Measurements from ENCODE around the gene IGF2. TPM values are rescaled to one million over a fixed set of nuclear protein-coding genes. Genes with fewer than 3 reads are reported as not detected.

The IGF2 gene
- total RNA-seq, 2 donors from 2014 or later, result 7.4 to 287 TPM

DNA sequence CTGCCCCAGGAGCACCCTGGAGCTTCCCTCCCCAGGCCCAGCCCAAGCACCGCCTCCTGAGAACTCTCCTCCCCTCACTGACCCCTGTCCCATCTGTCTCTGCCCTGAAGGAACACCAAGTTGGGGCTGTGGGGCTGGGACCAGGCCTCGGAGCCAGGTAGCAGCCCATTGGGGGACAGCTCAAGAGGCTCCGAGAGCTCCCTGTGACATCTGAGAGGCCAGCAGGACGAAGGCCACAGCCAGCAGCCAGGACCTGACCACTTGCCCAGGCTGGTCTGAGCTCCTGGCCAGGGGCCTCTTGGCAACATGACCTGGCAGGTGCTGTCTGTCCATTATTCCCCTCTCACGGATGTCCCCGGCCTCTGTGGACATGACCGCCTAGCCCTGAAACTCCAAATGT lies 33.7 kb downstream of the IGF2 start:
- no peak overlapping the region for H3K4me3 Mint-ChIP-seq
- no peaks in the 10 kb centered on the region for H3K4me1 Mint-ChIP-seq
- ATAC-seq (replicated peaks), result no peak
- peaks cover 7% of the 10 kb centered on the region for H3K27me3 Mint-ChIP-seq
- H3K9me3 Mint-ChIP-seq, result no peaks in the 10 kb centered on the region
- no peak overlapping the region for H3K27ac Mint-ChIP-seq
- H3K36me3 Mint-ChIP-seq (ENCODE audit: low read depth), result no peaks in the 10 kb centered on the region

DNA sequence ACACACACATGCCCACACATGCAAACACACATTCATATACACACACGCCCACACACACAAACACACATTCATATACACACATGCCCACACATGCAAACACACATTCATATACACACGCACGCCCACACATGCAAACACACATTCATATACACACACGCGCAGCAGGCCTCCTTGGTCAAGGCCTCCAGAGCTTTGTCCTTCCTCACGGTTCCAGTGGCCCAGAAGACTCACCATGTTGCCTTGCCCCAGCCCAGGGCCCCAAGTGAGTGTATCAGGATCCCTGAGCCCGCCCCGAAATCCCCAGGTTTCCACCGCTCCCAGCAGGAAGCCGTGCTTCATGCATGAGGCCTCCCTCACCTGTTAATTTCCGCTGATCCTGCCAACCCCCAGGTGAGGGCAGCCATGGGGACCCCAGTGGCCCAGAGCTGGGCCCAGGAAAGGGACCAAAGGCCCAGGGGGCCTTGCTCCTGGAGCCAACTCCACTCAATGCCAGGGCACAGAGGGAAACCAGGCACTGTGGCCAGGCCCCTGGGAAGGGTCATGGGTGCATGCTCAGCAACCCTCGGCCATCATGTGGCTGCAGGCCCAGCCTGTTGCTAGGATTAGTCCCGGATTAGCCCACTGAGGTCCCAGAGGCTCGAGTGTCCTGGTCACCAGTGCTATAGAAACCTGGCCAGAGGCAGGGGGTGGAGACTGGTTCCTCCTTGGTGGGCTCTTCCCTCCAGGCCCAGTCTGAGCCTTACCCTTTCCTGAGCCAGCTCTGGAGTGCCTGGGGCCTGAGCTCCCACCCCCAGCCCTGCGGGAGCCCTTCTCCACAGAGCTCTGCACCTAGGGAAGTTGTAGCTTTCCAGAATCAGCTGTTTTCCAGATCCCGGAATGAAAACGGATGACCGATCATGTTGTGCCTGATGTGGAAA lies 34.4 kb downstream of the IGF2 start:
- Mint-ChIP-seq H3K4me1 (no peaks in the 10 kb centered on the region), H3K27ac (no peak overlapping the region), H3K9me3 (no peaks in the 10 kb centered on the region), H3K36me3 (ENCODE audit: low read depth) (no peaks in the 10 kb centered on the region), H3K4me3 (no peak overlapping the region), H3K27me3 (peaks cover 7% of the 10 kb centered on the region)
- no peak for ATAC-seq (replicated peaks)

GRCh38 chr11:2103668-2104523 lies 35.3 kb downstream of the IGF2 start:
- H3K4me1 Mint-ChIP-seq, result no peaks in the 10 kb centered on the region
- H3K4me3 Mint-ChIP-seq, result no peak overlapping the region
- H3K9me3 Mint-ChIP-seq, result no peaks in the 10 kb centered on the region
- peaks cover 7% of the 10 kb centered on the region for H3K27me3 Mint-ChIP-seq
- H3K27ac Mint-ChIP-seq, result no peak overlapping the region
- ATAC-seq (replicated peaks), result no peak
- H3K36me3 Mint-ChIP-seq (ENCODE audit: low read depth), result no peaks in the 10 kb centered on the region

DNA sequence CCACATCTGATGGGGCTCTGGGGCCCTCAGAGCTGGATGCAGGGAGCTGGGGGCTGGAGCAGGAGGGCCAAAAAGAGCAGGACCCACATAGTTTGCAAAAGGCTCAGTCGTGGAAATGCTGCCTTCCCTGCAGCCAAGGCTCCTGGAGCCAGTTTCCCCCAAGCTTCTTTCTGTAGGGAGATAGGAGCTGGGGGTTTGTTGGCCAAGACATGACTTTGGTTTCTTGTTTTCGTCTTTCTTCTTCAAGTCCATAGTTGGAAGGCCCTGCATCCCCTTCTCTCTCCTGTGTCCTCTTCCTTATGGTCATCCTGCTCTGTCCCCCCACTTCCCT lies 36.3 kb downstream of the IGF2 start:
- H3K27me3 Mint-ChIP-seq, result peaks cover 7% of the 10 kb centered on the region
- H3K4me1 Mint-ChIP-seq, result no peaks in the 10 kb centered on the region
- H3K36me3 Mint-ChIP-seq (ENCODE audit: low read depth), result no peaks in the 10 kb centered on the region
- no peak overlapping the region for H3K27ac Mint-ChIP-seq
- H3K4me3 Mint-ChIP-seq, result no peak overlapping the region
- no peaks in the 10 kb centered on the region for H3K9me3 Mint-ChIP-seq
- no peak for ATAC-seq (replicated peaks)

DNA sequence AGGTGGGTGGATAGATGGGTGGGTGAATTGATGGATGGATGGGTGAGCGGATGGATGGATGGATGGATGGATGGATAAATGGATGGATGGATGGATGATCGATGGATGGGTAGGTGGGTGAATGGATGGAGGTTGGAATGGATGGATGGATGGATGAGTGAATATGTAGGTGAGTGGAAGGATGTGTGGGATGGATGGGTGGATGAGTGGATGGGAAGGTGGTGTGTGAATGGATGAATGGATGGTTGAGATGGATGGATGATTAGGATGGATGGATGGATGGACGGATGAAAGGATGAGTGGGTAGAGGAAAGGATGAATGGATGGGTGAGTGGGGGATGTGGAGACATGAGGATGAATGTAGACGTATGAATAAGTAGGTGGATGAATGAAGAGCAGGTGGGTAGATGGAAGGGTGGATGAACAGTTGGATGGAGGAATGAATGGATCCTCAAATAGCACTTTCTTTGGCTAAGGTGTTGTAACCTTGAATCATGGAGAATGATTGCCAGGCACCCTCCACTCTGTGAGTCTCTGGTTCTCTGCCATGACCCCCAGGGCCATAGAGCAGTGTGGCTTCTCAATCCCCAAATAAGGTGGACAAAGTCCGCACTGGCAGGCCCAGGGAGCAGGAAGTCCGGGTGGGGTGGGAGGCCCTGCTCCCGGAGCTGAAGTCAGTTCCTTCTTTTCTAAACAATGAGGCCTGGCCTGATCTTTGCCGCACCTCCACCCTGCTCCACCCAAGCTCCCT lies 36.9 kb downstream of the IGF2 start:
- ATAC-seq (replicated peaks), result no peak
- Mint-ChIP-seq H3K27ac (no peak overlapping the region), H3K9me3 (no peaks in the 10 kb centered on the region), H3K27me3 (peaks cover 7% of the 10 kb centered on the region), H3K4me1 (no peaks in the 10 kb centered on the region), H3K36me3 (ENCODE audit: low read depth) (no peaks in the 10 kb centered on the region), H3K4me3 (no peak overlapping the region)

GRCh38 chr11:2101171-2101675 lies 38.0 kb downstream of the IGF2 start:
- no peak for ATAC-seq (replicated peaks)
- Mint-ChIP-seq H3K4me1 (no peaks in the 10 kb centered on the region), H3K9me3 (no peaks in the 10 kb centered on the region), H3K27ac (no peak overlapping the region), H3K27me3 (peaks cover 7% of the 10 kb centered on the region), H3K4me3 (no peak overlapping the region), H3K36me3 (ENCODE audit: low read depth) (no peaks in the 10 kb centered on the region)

- Mint-ChIP-seq H3K9me3 (no peaks in the 10 kb centered on the region), H3K4me1 (no peaks in the 10 kb centered on the region), H3K27me3 (peaks cover 7% of the 10 kb centered on the region), H3K36me3 (ENCODE audit: low read depth) (no peaks in the 10 kb centered on the region), H3K4me3 (no peak overlapping the region), H3K27ac (no peak overlapping the region)
- no peak for ATAC-seq (replicated peaks)
These were observed 38.6 kb downstream of the IGF2 start for GRCh38 chr11:2100361-2101170.

DNA sequence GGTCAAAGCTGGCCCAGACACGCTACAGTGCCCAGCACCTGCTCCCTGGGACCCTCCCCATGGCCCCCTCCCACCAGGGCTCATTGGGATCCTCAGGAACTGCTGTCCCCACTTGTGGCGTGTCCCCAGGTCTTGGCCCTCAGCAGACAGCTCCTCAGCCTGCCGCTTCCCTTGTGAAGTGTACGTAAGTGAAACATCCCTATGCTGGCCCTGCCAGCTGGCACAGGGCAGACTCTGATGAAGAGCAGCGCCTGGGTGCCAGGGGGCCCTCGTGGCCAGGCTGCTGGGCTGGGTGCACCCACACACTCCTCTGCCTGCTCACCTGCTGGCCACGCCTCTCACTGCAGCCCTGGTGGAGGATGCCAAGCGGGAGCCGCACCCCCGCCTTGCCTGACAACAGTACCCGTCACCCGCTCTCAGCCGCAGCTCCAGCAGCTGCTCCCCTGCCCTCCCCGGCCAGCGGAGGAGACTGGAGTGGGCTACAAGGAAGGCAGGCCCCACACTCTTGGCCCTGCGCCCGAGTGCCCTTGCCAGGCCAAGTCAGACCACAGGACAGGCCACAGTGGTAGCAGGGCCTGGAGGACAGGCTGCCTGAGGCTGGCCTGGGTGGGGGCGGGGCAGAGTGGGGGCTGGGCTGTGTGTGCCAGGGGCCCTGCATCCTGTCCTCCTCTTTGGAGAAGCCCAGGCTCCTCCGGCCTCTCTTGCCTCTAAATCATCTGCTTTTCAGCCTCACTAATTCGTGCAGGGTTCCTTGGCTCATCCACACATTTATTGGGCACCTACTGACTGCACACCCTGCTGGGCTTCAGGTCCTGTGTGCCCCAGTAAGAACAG lies 39.5 kb downstream of the IGF2 start:
- H3K4me1 Mint-ChIP-seq, result no peaks in the 10 kb centered on the region
- H3K36me3 Mint-ChIP-seq (ENCODE audit: low read depth), result no peaks in the 10 kb centered on the region
- no peaks in the 10 kb centered on the region for H3K9me3 Mint-ChIP-seq
- H3K4me3 Mint-ChIP-seq, result no peak overlapping the region
- ATAC-seq (replicated peaks), result no peak
- no peak overlapping the region for H3K27ac Mint-ChIP-seq
- peaks cover 7% of the 10 kb centered on the region for H3K27me3 Mint-ChIP-seq

GRCh38 chr11:2098691-2099515 lies 40.3 kb downstream of the IGF2 start:
- Mint-ChIP-seq H3K27me3 (peaks cover 7% of the 10 kb centered on the region), H3K36me3 (ENCODE audit: low read depth) (no peaks in the 10 kb centered on the region), H3K27ac (no peak overlapping the region), H3K4me3 (no peak overlapping the region), H3K9me3 (no peaks in the 10 kb centered on the region), H3K4me1 (no peaks in the 10 kb centered on the region)
- no peak for ATAC-seq (replicated peaks)

- H3K4me1 Mint-ChIP-seq, result peaks cover 5% of the 10 kb centered on the region
- peaks cover 11% of the 10 kb centered on the region for H3K27me3 Mint-ChIP-seq
- no peak overlapping the region for H3K4me3 Mint-ChIP-seq
- no peak overlapping the region for H3K27ac Mint-ChIP-seq
- no peak for ATAC-seq (replicated peaks)
- H3K36me3 Mint-ChIP-seq (ENCODE audit: low read depth), result no peaks in the 10 kb centered on the region
- no peaks in the 10 kb centered on the region for H3K9me3 Mint-ChIP-seq
These were observed 41.0 kb downstream of the IGF2 start for GRCh38 chr11:2097998-2098690.

GRCh38 chr11:2097356-2097997 lies 41.7 kb downstream of the IGF2 start:
- no peak overlapping the region for H3K27ac Mint-ChIP-seq
- H3K4me1 Mint-ChIP-seq, result peaks cover 6% of the 10 kb centered on the region
- no peak for ATAC-seq (replicated peaks)
- peaks cover 11% of the 10 kb centered on the region for H3K27me3 Mint-ChIP-seq
- no peaks in the 10 kb centered on the region for H3K36me3 Mint-ChIP-seq (ENCODE audit: low read depth)
- H3K4me3 Mint-ChIP-seq, result no peak overlapping the region
- no peaks in the 10 kb centered on the region for H3K9me3 Mint-ChIP-seq

GRCh38 chr11:2096919-2097301 lies 42.3 kb downstream of the IGF2 start:
- H3K27ac Mint-ChIP-seq, result no peak overlapping the region
- no peak for ATAC-seq (replicated peaks)

More at GRCh38 chr11:2096919-2097301, 42.3 kb downstream of the IGF2 start:
- peaks cover 6% of the 10 kb centered on the region for H3K4me1 Mint-ChIP-seq
- no peaks in the 10 kb centered on the region for H3K36me3 Mint-ChIP-seq (ENCODE audit: low read depth)
- no peaks in the 10 kb centered on the region for H3K9me3 Mint-ChIP-seq
- peaks cover 6% of the 10 kb centered on the region for H3K27me3 Mint-ChIP-seq
- H3K4me3 Mint-ChIP-seq, result no peak overlapping the region

Measured in activated T-helper 17 cell treated with anti-CD3 and anti-CD28 coated beads, Interleukin-2, amount 50 U/mL, for 72 hours (primary cell).